GM13976 (cell line): ENCODE measurements around the gene LPCAT3.
A peak's percentile ranks its signal among the peaks of the same experiment; 100 is the strongest.

ENCODE experiments used
- DNase-seq: peaks from one replicate; pipeline ENCODE4 v3.0.0; 2012; ENCODE audit warnings: low spot score
- CTCF ChIP-seq: IDR thresholded peaks from 2 replicates; pipeline ENCODE4 v1.5.1; 2012; ENCODE audit warnings: borderline replicate concordance, mild to moderate bottlenecking; ENCODE audit not compliant: insufficient read depth; ENCODE audit errors: extremely low read depth, missing control alignments, control extremely low read depth
- in situ Hi-C: fragments of 300-500 bp; cut with MboI; formaldehyde crosslinking; loops from one replicate; pipeline ENCODE4 v1.12.0; 2022; ENCODE audit warnings: low sequenced_read_pairs, mixed read lengths, inconsistent platforms; ENCODE audit not compliant: unreplicated experiment

Gene LPCAT3

GRCh38 chr12:6929466-6930452 is 88.5 kb downstream of the LPCAT3 start:
- DNase-seq, result no peak
- no peak for TF ChIP-seq CTCF
- in situ Hi-C loops, result loop anchor here (25.0 kb wide), 1 partner anchor 183 kb away; the partner anchor contains the start of gene C1RL

DNA sequence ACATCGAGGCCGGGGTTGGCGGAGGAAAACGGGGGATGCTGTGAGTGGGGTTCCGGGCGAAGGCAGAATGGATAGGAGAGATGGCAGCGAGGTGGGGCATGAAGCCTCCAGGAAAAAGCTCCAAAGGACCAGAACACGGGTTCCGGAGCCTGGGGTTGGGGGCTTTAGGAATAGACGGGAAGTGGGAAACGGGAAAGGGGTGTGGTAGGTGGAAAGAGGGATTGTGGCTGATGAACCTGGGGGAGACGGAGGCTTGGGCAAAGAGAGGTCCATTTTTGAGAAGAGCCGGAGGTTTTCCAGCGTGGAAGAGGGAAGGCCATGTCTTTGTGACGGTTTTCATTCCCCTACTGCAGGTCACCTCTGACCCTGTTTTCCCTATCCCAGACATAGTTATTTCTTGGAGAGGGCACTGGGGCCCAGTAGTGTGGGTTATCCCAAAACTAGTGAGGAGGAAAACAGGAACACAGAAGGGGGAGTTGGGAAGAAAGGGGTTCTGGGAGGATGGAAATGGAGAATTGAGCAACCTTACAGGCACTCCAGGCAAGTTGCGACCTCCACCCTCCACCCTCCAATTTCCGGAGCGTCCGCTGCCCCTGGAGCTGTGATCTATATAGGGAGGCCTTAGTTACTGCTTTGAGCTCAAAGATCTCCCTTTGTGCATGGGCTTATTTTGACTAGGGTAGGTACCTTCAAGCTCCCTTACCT is 89.4 kb downstream of the LPCAT3 start:
- in situ Hi-C loops, result loop anchor here (25.0 kb wide), 1 partner anchor 183 kb away; the partner anchor contains the start of gene C1RL
- no peak for DNase-seq
- TF ChIP-seq CTCF, result no peak

DNA sequence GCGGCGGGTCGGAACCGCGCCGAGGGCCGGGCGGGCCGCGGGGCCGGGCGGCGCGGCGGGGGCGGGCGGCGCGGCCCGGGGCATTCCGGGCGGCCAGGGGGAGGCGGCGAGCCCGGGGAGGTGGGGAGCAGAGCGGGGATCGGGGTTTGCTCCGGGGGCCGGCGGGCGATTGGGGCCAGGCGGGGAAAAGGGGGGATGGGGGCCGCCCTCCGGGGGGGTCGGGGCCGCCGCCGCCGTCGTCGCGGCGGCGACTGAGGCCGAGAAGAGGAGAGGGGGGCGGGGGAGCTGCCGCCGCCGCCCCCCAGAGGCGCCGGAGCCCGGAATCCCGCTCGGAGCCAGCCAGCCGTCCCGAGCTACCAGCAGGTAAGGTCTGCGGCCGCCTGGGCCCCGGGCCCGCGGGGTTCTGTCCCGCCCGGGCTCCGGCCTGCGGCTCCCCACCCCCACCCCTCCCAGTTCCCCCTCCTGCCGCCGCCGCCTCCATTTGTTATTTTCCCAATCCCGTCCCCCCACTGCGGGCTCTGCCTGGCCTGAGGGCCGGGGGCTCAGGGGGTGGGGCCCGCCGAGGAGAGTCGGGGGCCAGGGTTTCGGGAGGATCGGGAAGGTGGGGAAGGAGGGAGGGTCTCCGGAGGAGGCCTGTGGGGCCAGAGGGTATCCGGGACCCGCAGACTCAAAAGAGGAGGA is 90.1 kb downstream of the LPCAT3 start:
- peak; percentile 58 for DNase-seq
- in situ Hi-C loops, result loop anchor here (25.0 kb wide), 1 partner anchor 184 kb away; the partner anchor contains the start of gene C1RL

DNA sequence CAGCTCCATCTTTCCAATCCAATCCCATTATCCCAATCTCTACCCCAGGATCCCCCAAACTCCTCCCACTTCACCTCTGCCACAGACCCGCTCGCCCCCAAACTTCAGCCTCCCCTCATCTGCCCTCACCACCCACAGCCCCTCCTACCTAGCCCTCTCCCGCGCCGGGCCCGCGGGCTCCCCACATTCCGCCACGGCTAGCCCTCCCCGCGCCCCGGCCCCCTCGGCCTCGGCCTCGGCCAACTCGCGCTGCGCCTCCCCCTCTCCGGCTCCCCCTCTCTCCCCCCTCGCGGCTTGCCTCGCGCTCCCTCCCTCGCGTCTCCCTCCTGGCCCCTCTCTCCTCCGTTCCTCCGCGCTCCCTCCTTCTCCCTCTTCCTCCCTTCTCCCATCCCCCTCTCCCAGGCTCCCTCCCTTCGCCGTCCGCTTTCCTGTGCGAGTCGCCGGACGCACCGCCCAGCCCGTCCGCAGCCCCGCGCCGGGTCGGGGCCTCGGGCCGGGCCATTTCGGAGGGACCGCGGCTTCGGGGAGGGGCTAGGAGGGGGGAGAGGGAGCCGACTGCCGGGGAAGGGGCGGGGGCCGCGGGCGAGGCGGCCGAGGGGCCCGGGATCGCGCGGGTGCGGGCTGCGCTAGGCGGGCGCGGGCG is 90.8 kb downstream of the LPCAT3 start, which contains the start of gene ATN1:
Gene ATN1 (plus strand): TSS at position 581 of the 643 bp plus-strand sequence. CDS start 6,043 bp downstream, outside the sequence.
- no peak for TF ChIP-seq CTCF
- in situ Hi-C loops, result loop anchor here (25.0 kb wide), 1 partner anchor 185 kb away; the partner anchor contains the start of gene C1RL
- DNase-seq, result peak; percentile 79

More for the DNA sequence above, 90.1 kb downstream of the LPCAT3 start:
- no peak for TF ChIP-seq CTCF
